ENCODE results near the gene DENND1A.

The DENND1A gene

GRCh38 chr9:123445116-123445515, 484.8 kb downstream of the DENND1A start:
- TF ChIP-seq GATA3 (IDR thresholded peaks at IDR 0.05; ENCODE audit: low read depth, low read length) = no peak

GRCh38 chr9:123441769-123442168, 488.2 kb downstream of the DENND1A start:
- TF ChIP-seq GATA3 (IDR thresholded peaks at IDR 0.05; ENCODE audit: low read depth, low read length) (no peak), GATA2 (IDR thresholded peaks at IDR 0.05; ENCODE audit: low read depth, low read length) (no peak)

GRCh38 chr9:123440256-123440655, 489.7 kb downstream of the DENND1A start:
- TF ChIP-seq GATA3 (IDR thresholded peaks at IDR 0.05; ENCODE audit: low read depth, low read length) (no peak), GATA2 (IDR thresholded peaks at IDR 0.05; ENCODE audit: low read depth, low read length) (no peak)

GRCh38 chr9:123438821-123439220, 491.1 kb downstream of the DENND1A start:
- TF ChIP-seq GATA3 (IDR thresholded peaks at IDR 0.05; ENCODE audit: low read depth, low read length) (no peak), GATA2 (IDR thresholded peaks at IDR 0.05; ENCODE audit: low read depth, low read length) (no peak)

GRCh38 chr9:123438321-123438720, 491.6 kb downstream of the DENND1A start:
- TF ChIP-seq GATA2 (IDR thresholded peaks at IDR 0.05; ENCODE audit: low read depth, low read length) (no peak), GATA3 (IDR thresholded peaks at IDR 0.05; ENCODE audit: low read depth, low read length) (no peak)

GRCh38 chr9:123437201-123437600, 492.7 kb downstream of the DENND1A start:
- no peak for TF ChIP-seq GATA2 (IDR thresholded peaks at IDR 0.05; ENCODE audit: low read depth, low read length)
- TF ChIP-seq GATA3 (IDR thresholded peaks at IDR 0.05; ENCODE audit: low read depth, low read length) = no peak

GRCh38 chr9:123435471-123435870, 494.5 kb downstream of the DENND1A start:
- TF ChIP-seq GATA3 (IDR thresholded peaks at IDR 0.05; ENCODE audit: low read depth, low read length) (no peak), GATA2 (IDR thresholded peaks at IDR 0.05; ENCODE audit: low read depth, low read length) (no peak)

GRCh38 chr9:123434619-123435240, 495.2 kb downstream of the DENND1A start:
- no peak for TF ChIP-seq GATA3 (IDR thresholded peaks at IDR 0.05; ENCODE audit: low read depth, low read length)
- TF ChIP-seq GATA2 (IDR thresholded peaks at IDR 0.05; ENCODE audit: low read depth, low read length) = no peak

GRCh38 chr9:123432331-123433236, 497.3 kb downstream of the DENND1A start:
- no peak for TF ChIP-seq GATA2 (IDR thresholded peaks at IDR 0.05; ENCODE audit: low read depth, low read length)
- TF ChIP-seq GATA3 (IDR thresholded peaks at IDR 0.05; ENCODE audit: low read depth, low read length) = no peak

GRCh38 chr9:123431581-123431980, 498.3 kb downstream of the DENND1A start:
- TF ChIP-seq GATA2 (IDR thresholded peaks at IDR 0.05; ENCODE audit: low read depth, low read length) (no peak), GATA3 (IDR thresholded peaks at IDR 0.05; ENCODE audit: low read depth, low read length) (no peak)

GRCh38 chr9:123426406-123426805, 503.5 kb downstream of the DENND1A start:
- TF ChIP-seq GATA2 (IDR thresholded peaks at IDR 0.05; ENCODE audit: low read depth, low read length) (no peak), GATA3 (IDR thresholded peaks at IDR 0.05; ENCODE audit: low read depth, low read length) (no peak)

GRCh38 chr9:123425836-123426365, 504.0 kb downstream of the DENND1A start:
- no peak for TF ChIP-seq GATA3 (IDR thresholded peaks at IDR 0.05; ENCODE audit: low read depth, low read length)
- TF ChIP-seq GATA2 (IDR thresholded peaks at IDR 0.05; ENCODE audit: low read depth, low read length) = no peak

GRCh38 chr9:123425261-123425821, 504.6 kb downstream of the DENND1A start:
- TF ChIP-seq GATA3 (IDR thresholded peaks at IDR 0.05; ENCODE audit: low read depth, low read length) (no peak), GATA2 (IDR thresholded peaks at IDR 0.05; ENCODE audit: low read depth, low read length) (no peak)

- no peak for TF ChIP-seq GATA2 (IDR thresholded peaks at IDR 0.05; ENCODE audit: low read depth, low read length)
- TF ChIP-seq GATA3 (IDR thresholded peaks at IDR 0.05; ENCODE audit: low read depth, low read length) = no peak
Measured at GRCh38 chr9:123424552-123425225, 505.2 kb downstream of the DENND1A start.

Data from SH-SY5Y (cell line).